ENCODE measurements around the gene DEPDC5.
"Not testable (repeated sequence)": the region's sequence is repeated elsewhere in the genome, so short reads cannot be mapped to it uniquely, and the experiment has no call there.

Gene DEPDC5

GRCh38 chr22:31738566-31738965 lies 15.3 kb upstream of the DEPDC5 start:
- no peak for TF ChIP-seq CTCF (IDR thresholded peaks at IDR 0.05; ENCODE audit: low read depth, low read length)
- no peak overlapping the region for H3K4me3 ChIP-seq (ENCODE audit: low read depth, low read length)

- TF ChIP-seq CTCF (IDR thresholded peaks at IDR 0.05; ENCODE audit: low read depth, low read length), result no peak
- H3K4me3 ChIP-seq (ENCODE audit: low read depth, low read length), result no peak overlapping the region
Observed at GRCh38 chr22:31739795-31740201, 14.0 kb upstream of the DEPDC5 start.

GRCh38 chr22:31740314-31740713 lies 13.5 kb upstream of the DEPDC5 start:
- not testable (repeated sequence) for H3K4me3 ChIP-seq (ENCODE audit: low read depth, low read length)

- TF ChIP-seq CTCF (IDR thresholded peaks at IDR 0.05; ENCODE audit: low read depth, low read length), result no peak
- no peak overlapping the region for H3K4me3 ChIP-seq (ENCODE audit: low read depth, low read length)
Observed at GRCh38 chr22:31742115-31742514, 11.7 kb upstream of the DEPDC5 start.

GRCh38 chr22:31742682-31743081 lies 11.1 kb upstream of the DEPDC5 start:
- no peak for TF ChIP-seq CTCF (IDR thresholded peaks at IDR 0.05; ENCODE audit: low read depth, low read length)
- H3K4me3 ChIP-seq (ENCODE audit: low read depth, low read length), result no peak overlapping the region

GRCh38 chr22:31743871-31744270 lies 9.9 kb upstream of the DEPDC5 start:
- TF ChIP-seq CTCF (IDR thresholded peaks at IDR 0.05; ENCODE audit: low read depth, low read length), result no peak
- H3K4me3 ChIP-seq (ENCODE audit: low read depth, low read length), result no peak overlapping the region

GRCh38 chr22:31747441-31747840 lies 6.4 kb upstream of the DEPDC5 start:
- H3K4me3 ChIP-seq (ENCODE audit: low read depth, low read length), result no peak overlapping the region

More at GRCh38 chr22:31747441-31747840, 6.4 kb upstream of the DEPDC5 start:
- TF ChIP-seq CTCF (IDR thresholded peaks at IDR 0.05; ENCODE audit: low read depth, low read length), result no peak
